DOHH2 (cell line): ENCODE measurements around the gene RAP1GAP.

Experiments used
- H3F3A ChIP-seq: fragments of 200-600 bp; sonication (generic), shearing (Covaris generic); 2 replicates; pipeline ENCODE4 v1.6.0; 2016; ENCODE audit warnings: antibody characterized with exemption, mild to moderate bottlenecking; ENCODE audit not compliant: control insufficient read depth, insufficient read depth
- H3K27ac ChIP-seq: fragments of 200-600 bp; sonication (generic); 2 replicates; pipeline ENCODE4 v1.5.1; 2014; ENCODE audit warnings: low read depth, mild to moderate bottlenecking, low read length, moderate library complexity
- H3K27me3 ChIP-seq: fragments of 200-600 bp; sonication (generic); 2 replicates; pipeline ENCODE4 v1.6.1; 2014; ENCODE audit warnings: mild to moderate bottlenecking, low read length, mixed read lengths; ENCODE audit not compliant: control insufficient read depth
- H3K36me3 ChIP-seq: fragments of 200-600 bp; sonication (generic); 2 replicates; pipeline ENCODE4 v1.6.1; 2014; ENCODE audit warnings: mild to moderate bottlenecking, low read length, moderate library complexity, mixed read lengths; ENCODE audit not compliant: control insufficient read depth
- H3K4me1 ChIP-seq: fragments of 200-600 bp; sonication (generic); 2 replicates; pipeline ENCODE4 v1.6.1; 2014; ENCODE audit warnings: mild to moderate bottlenecking, low read length, mixed read lengths; ENCODE audit not compliant: control insufficient read depth
- H3K4me2 ChIP-seq: fragments of 200-600 bp; sonication (generic); 2 replicates; pipeline ENCODE4 v1.6.0; 2014; ENCODE audit warnings: mild to moderate bottlenecking, low read length, moderate library complexity
- H3K4me3 ChIP-seq: fragments of 200-600 bp; sonication (generic); 2 replicates; pipeline ENCODE4 v1.5.1; 2014; ENCODE audit warnings: mild to moderate bottlenecking, low read length, mixed read lengths
- H3K79me2 ChIP-seq: fragments of 200-600 bp; sonication (generic); 2 replicates; pipeline ENCODE4 v1.6.1; 2014; ENCODE audit warnings: mild to moderate bottlenecking, low read length, mixed read lengths; ENCODE audit not compliant: control insufficient read depth
- H3K9me2 ChIP-seq: fragments of 200-600 bp; sonication (generic); replicated peaks from 2 replicates; pipeline ENCODE4 v1.6.1; 2014; ENCODE audit warnings: mild to moderate bottlenecking, low read length, mixed read lengths; ENCODE audit not compliant: control insufficient read depth
- H3K9me3 ChIP-seq: fragments of 200-600 bp; sonication (generic); 2 replicates; pipeline ENCODE4 v1.6.1; 2014; ENCODE audit warnings: antibody characterized with exemption, low read length, mixed read lengths; ENCODE audit not compliant: control insufficient read depth, insufficient read depth
- H4K20me1 ChIP-seq: fragments of 200-600 bp; sonication (generic); 2 replicates; pipeline ENCODE4 v1.6.0; 2014; ENCODE audit warnings: low read depth, mild to moderate bottlenecking, antibody characterized with exemption, low read length, moderate library complexity; ENCODE audit not compliant: control insufficient read depth, insufficient read depth
- EZH2phosphoT487 ChIP-seq: fragments of 200-600 bp; sonication (generic); IDR thresholded peaks from 2 replicates; pipeline ENCODE4 v1.6.1; 2017; ENCODE audit warnings: borderline replicate concordance, mild to moderate bottlenecking, antibody characterized with exemption, low read length, moderate library complexity, mixed read lengths
- TF ChIP-seq, protein P1 (sequence below): fragments of 200-600 bp; sonication (generic); IDR thresholded peaks from one replicate; pipeline ENCODE4 v1.5.1; 2014; ENCODE audit warnings: antibody characterized with exemption, mild to moderate bottlenecking, low read depth, low read length; ENCODE audit not compliant: poor library complexity, severe bottlenecking

RAP1GAP gene

GRCh38 chr1:21550866-21551475 lies 118.2 kb downstream of the RAP1GAP start:
- H3K27ac ChIP-seq = no peak overlapping the region
- no peaks in the 10 kb centered on the region for H3K9me3 ChIP-seq
- H3K9me2 ChIP-seq = no peaks in the 10 kb centered on the region
- H3F3A ChIP-seq = no peaks in the 10 kb centered on the region
- no peak overlapping the region for H3K4me2 ChIP-seq
- H3K27me3 ChIP-seq = peaks cover 5% of the 10 kb centered on the region; the same call in 1 of the 2 replicates
- H3K79me2 ChIP-seq = no peaks in the 10 kb centered on the region
- H4K20me1 ChIP-seq = no peaks in the 10 kb centered on the region
- TF ChIP-seq EZH2phosphoT487 = no peak
- TF ChIP-seq, protein P1, sequence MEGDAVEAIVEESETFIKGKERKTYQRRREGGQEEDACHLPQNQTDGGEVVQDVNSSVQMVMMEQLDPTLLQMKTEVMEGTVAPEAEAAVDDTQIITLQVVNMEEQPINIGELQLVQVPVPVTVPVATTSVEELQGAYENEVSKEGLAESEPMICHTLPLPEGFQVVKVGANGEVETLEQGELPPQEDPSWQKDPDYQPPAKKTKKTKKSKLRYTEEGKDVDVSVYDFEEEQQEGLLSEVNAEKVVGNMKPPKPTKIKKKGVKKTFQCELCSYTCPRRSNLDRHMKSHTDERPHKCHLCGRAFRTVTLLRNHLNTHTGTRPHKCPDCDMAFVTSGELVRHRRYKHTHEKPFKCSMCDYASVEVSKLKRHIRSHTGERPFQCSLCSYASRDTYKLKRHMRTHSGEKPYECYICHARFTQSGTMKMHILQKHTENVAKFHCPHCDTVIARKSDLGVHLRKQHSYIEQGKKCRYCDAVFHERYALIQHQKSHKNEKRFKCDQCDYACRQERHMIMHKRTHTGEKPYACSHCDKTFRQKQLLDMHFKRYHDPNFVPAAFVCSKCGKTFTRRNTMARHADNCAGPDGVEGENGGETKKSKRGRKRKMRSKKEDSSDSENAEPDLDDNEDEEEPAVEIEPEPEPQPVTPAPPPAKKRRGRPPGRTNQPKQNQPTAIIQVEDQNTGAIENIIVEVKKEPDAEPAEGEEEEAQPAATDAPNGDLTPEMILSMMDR = no peak
- H3K4me3 ChIP-seq = no peak overlapping the region
- no peaks in the 10 kb centered on the region for H3K36me3 ChIP-seq
- H3K4me1 ChIP-seq = no peaks in the 10 kb centered on the region

GRCh38 chr1:21550097-21550496 lies 119.1 kb downstream of the RAP1GAP start:
- H3K4me1 ChIP-seq = no peaks in the 10 kb centered on the region
- no peak overlapping the region for H3K4me3 ChIP-seq
- H3K4me2 ChIP-seq = no peak overlapping the region
- peaks cover 5% of the 10 kb centered on the region; the same call in 1 of the 2 replicates for H3K27me3 ChIP-seq
- no peaks in the 10 kb centered on the region for H3F3A ChIP-seq
- H3K9me2 ChIP-seq = no peaks in the 10 kb centered on the region
- no peaks in the 10 kb centered on the region for H3K79me2 ChIP-seq
- no peak overlapping the region for H3K27ac ChIP-seq
- no peaks in the 10 kb centered on the region for H4K20me1 ChIP-seq
- no peak for TF ChIP-seq EZH2phosphoT487
- TF ChIP-seq, protein P1 = no peak
- H3K36me3 ChIP-seq = no peaks in the 10 kb centered on the region
- H3K9me3 ChIP-seq = no peaks in the 10 kb centered on the region

- Histone ChIP-seq H3K4me2 (no peak overlapping the region), H3K79me2 (no peaks in the 10 kb centered on the region)
- TF ChIP-seq, protein P1 = no peak
- no peak for TF ChIP-seq EZH2phosphoT487
These were observed 121.3 kb downstream of the RAP1GAP start for GRCh38 chr1:21547876-21548275.

More at GRCh38 chr1:21547876-21548275, 121.3 kb downstream of the RAP1GAP start:
- Histone ChIP-seq H3K27ac (no peak overlapping the region), H3K36me3 (no peaks in the 10 kb centered on the region), H3K27me3 (no peaks in the 10 kb centered on the region), H3K9me2 (no peaks in the 10 kb centered on the region), H3K4me3 (no peak overlapping the region), H3F3A (no peaks in the 10 kb centered on the region), H3K9me3 (no peaks in the 10 kb centered on the region), H3K4me1 (no peaks in the 10 kb centered on the region), H4K20me1 (no peaks in the 10 kb centered on the region)
